Middle frontal gyrus (tissue), 1 donor: ENCODE results near the gene CMTM2.

ENCODE experiments used
- DNase-seq: peaks from one replicate; pipeline ENCODE4 v3.0.0-alpha.2; 2015; ENCODE audit warnings: low spot score; ENCODE audit errors: extremely low spot score

Gene CMTM2

GRCh38 chr16:66578651-66579531 is at the start of gene CMTM2:
Gene CMTM2 (plus strand): TSS chr16:66579463. CDS start chr16:66579608, 145 bp downstream.
- DNase-seq: no peak

GRCh38 chr16:66529475-66529874 is 49.8 kb upstream of the CMTM2 start:
- DNase-seq: no peak

- DNase-seq: no peak
Observed at GRCh38 chr16:66534376-66534799, 44.9 kb upstream of the CMTM2 start.

- no peak for DNase-seq
Observed at GRCh38 chr16:66536525-66536924, 42.7 kb upstream of the CMTM2 start.

- no peak for DNase-seq
Observed at GRCh38 chr16:66537236-66537635, 42.0 kb upstream of the CMTM2 start.

GRCh38 chr16:66538910-66539309 is 40.4 kb upstream of the CMTM2 start:
- no peak for DNase-seq

- no peak for DNase-seq
Observed at GRCh38 chr16:66539623-66540469, 39.4 kb upstream of the CMTM2 start.

GRCh38 chr16:66541388-66542355 is 37.6 kb upstream of the CMTM2 start:
- DNase-seq: no peak

- no peak for DNase-seq
Observed at GRCh38 chr16:66542396-66542795, 36.9 kb upstream of the CMTM2 start.

- DNase-seq: no peak
Observed at GRCh38 chr16:66543541-66543940, 35.7 kb upstream of the CMTM2 start.

GRCh38 chr16:66544016-66544757 is 35.1 kb upstream of the CMTM2 start:
- DNase-seq: no peak

- no peak for DNase-seq
Observed at GRCh38 chr16:66547101-66547989, 31.9 kb upstream of the CMTM2 start.

- no peak for DNase-seq
Observed at GRCh38 chr16:66548068-66548467, 31.2 kb upstream of the CMTM2 start.

- no peak for DNase-seq
Observed at GRCh38 chr16:66548868-66549267, 30.4 kb upstream of the CMTM2 start.

- DNase-seq: peak; percentile 50
Observed at GRCh38 chr16:66549284-66550131, 29.8 kb upstream of the CMTM2 start, which contains the start of gene TK2. Gene TK2 (minus strand): TSS chr16:66550122. CDS start chr16:66550061, 61 bp downstream.

- no peak for DNase-seq
Observed at GRCh38 chr16:66551348-66551759, 27.9 kb upstream of the CMTM2 start.

GRCh38 chr16:66551788-66552285 is 27.4 kb upstream of the CMTM2 start:
- DNase-seq: no peak
